Measurements from ENCODE around the gene MICALL2.

Gene MICALL2

GRCh38 chr7:1458683-1459511 lies at the start of gene MICALL2:
MICALL2 (minus strand) TSS chr7:1459470; CDS start chr7:1459326, 144 bp downstream.
- no peak for DNase-seq (ENCODE audit: low read depth in 2 of 2)

GRCh38 chr7:1508277-1508758 lies 49.0 kb upstream of the MICALL2 start:
- DNase-seq (ENCODE audit: low read depth in 2 of 2), result no peak

- no peak for DNase-seq (ENCODE audit: low read depth in 2 of 2)
These were observed 46.7 kb upstream of the MICALL2 start for GRCh38 chr7:1505731-1506550.

- peak; percentile 83 to 86 for DNase-seq (ENCODE audit: low read depth in 2 of 2)
These were observed 44.8 kb upstream of the MICALL2 start, which contains the start of gene INTS1 for GRCh38 chr7:1503816-1504775. INTS1 (minus strand) TSS chr7:1504389; CDS start chr7:1503960, 429 bp downstream.

DNA sequence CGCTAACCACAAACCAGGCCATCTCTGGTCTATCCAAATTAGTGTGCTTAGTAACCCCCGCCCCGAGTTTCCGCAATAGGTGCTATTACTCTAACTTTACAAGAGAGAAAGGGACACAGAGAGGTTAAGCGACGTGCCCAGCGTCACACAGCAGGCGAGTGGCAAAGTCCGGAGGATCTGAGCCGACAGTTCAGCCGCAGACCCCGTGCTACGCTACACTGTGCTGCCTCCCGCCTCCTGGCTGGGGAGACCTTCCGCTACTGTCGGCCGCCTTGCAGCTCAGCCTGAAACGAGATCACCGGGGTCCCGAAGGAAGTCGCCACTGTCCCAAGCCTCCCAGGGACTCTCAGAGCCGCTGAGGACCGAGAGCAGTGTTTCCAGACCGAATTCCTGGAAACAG lies 44.1 kb upstream of the MICALL2 start:
- no peak for DNase-seq (ENCODE audit: low read depth in 2 of 2)

DNA sequence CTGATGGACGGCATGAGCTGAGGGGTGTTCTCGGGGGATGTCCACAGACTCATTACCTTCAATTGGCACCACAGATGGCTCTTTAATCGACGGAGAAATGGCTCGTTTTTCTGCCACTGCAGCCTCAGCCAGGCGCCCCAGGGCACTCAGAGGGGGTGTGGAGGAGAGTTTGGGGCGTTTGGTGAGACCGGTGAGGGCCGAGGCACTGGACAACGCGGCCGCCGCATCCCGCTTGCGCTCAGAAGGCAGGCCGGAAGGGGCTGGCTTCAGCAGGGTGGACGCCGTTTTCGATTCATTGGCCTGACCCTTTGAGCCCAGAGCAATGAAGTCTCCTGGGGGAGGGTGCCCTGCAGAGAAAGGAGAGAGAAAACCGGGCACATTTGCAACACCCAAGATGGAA lies 43.6 kb upstream of the MICALL2 start:
- DNase-seq (ENCODE audit: low read depth in 2 of 2), result no peak

GRCh38 chr7:1501487-1502270 lies 42.4 kb upstream of the MICALL2 start:
- DNase-seq (ENCODE audit: low read depth in 2 of 2), result no peak

DNA sequence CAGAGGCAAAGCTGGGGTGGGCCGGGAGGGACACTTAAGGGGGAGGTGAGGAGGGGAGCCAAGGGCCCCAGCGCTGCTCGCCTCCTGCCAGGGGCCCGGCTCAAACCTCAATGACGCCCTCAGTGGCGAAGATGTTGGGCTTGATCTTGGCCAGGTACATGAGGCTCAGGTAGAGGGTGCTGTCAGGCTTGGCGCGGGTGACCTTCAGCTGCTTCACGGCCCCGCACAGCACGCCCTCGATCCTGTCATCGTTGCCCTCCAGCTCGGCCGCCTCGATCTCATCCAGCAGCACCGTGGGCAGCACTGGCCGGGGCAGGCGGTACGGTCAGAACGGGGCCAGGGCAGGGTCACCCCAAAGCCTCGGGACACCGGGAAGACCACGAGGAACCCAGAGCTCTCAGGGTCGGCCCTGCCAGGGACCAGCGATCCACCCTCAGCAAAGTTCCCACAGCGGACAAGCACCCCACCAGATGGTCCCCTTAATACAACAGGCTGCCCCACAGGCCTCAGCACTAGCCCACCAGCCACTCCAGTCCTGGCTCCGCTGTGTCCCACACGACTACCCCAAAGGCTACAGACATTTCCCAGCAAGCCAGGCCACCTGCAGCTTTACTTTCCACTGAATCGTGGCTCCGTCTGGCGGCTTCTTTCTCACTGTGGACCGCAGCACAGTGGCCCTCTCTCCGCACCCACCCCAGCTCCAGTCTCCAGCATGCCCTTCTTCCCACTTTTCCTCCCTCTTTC lies 41.0 kb upstream of the MICALL2 start:
- no peak for DNase-seq (ENCODE audit: low read depth in 2 of 2)

DNA sequence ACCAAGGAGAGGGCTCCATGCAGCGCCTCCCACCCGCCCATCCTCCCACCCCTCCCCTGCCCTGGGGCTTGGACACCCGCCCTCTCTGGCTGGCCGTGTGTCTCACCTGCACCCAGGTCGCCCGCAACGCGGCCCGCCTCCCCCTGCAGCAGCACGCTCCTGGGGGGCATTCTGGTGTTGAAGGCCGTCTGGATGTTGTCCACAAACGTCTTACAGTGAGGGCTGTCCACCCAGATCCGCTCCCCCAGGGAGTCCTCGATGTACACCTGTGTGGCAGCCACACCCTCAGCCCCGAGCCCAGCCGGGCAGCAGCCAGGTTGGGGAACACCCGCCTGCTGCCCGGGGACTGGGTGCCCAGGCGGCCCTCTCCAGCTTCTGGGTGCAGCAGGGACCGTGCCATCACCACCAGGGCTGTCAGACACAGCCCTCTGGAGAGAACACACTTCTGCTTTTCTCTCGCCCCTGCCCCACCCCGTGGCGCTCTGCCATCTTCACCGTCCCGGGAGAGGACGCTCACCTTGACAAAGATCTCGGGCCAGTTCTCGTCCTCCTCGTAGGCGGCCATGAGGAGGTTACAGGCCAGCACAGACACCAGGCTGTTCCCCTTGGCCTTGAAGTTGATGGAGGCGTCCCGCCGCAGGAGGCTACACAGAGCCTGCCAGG lies 40.2 kb upstream of the MICALL2 start:
- no peak for DNase-seq (ENCODE audit: low read depth in 2 of 2)

DNA sequence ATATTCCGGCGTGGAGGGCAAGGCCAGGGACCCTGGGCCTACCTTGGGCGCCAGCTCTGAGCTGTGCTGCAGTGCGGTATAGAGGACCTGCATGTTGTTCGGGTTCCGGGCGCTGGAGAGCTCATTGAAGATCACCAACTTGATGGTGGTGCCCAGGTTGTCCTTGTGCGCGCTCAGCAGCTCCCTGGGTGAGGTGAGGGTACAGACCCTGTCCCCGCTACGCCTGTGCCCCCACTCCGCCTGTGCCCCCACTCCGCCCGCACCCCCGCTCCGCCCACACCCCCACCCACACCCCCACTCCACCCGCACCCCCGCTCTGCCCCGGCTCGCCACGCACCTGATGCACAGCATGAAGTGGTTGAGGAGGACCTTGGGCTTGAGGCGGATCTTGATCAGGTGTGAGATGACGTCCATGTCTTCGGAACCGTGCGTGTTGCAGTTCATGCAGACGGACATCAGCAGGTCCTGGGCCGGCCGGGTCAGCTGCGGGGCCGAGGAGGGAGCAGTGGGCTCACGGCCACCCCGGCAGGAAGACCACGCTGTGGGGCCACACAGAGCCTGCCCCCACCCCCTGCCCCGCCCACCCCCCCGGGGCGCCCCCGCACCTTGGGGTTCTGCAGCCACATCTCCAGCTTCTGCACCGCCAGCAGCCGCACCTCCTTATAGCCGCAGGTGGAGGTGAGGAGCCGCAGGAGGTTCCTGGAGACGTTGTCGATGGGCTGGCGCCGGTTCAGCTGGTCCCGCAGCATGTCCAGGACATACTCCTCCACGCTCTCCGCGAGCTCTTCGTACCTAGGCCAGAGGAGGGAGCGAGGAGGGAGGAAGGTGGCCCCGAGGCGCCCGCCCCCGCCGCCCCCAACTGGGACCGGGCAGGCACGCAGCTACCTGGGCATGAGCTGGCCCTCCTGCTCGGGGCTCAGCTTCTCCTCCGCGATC lies 39.4 kb upstream of the MICALL2 start:
- DNase-seq (ENCODE audit: low read depth in 2 of 2), result no peak

- no peak for DNase-seq (ENCODE audit: low read depth in 2 of 2)
These were observed 38.1 kb upstream of the MICALL2 start for GRCh38 chr7:1497293-1497927.

DNA sequence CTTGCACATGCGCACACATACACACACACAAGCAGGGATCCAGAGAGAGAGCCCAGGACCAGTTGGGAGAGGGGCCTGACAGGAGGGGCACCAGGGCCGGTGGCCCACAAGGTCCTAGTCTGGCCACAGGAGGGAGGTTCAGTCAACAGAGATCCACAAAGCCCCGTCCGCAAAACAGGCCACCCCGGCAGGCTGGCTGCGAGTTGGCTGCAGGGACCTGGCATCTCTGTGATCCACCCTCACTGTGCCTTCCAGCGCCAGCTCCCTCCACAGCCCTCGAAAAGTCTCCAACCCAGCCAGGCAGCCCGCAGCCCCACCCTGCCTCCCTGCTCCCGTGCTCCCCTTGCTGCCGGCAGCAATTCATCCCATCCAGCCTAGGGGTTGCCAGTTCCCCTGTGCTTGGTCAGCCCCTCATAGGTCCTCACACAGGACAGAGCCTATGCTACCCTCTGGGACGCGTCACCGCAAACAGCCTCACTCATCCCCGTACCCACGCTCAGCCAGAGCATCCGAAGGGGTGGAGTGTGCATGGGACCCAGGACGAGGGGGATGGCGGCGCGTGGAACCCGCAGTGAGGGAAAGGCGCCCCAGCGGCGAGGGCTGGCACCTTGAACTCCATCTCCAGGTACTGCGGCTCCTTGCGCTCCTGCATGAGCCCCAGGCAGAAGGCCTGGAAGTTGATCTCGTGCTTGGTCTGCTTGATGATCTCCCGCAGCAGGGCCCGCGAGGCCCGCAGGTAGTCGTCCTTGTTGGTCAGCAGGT lies 37.4 kb upstream of the MICALL2 start:
- DNase-seq (ENCODE audit: low read depth in 2 of 2), result no peak

DNA sequence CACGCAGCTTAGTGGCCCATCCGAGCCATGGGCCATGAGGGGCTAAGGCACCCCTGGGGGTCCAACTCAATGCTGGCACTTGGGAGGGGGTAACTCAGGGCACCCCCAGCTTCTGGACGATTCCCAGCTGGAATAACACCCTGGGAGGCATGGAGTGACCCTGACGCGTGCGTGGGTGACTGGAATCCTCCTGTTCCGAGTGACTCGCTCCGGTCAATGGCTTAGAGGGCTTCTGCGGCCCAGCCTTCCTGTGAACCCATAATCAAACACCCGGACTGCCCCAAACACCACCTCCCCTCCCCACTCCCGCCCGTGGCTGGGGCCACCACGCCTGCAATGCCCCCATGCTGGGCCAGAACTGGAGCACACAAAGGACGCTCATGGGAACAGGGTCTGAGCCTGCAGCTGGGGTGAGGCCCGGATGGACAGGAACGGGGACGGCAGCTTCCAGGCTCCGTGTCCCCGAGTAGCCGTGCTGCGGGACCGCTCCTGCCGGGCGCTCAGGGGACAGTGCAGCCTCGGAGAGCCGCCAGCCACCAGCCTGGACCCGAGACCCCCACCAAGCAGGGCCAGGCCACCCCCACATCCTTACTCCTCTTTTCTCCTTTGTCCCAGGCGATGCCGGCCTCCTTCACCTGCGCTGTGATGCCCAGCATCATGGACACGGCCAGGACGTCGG lies 36.4 kb upstream of the MICALL2 start:
- no peak for DNase-seq (ENCODE audit: low read depth in 2 of 2)

- DNase-seq (ENCODE audit: low read depth in 2 of 2), result no peak
These were observed 35.7 kb upstream of the MICALL2 start for GRCh38 chr7:1494866-1495563.

DNA sequence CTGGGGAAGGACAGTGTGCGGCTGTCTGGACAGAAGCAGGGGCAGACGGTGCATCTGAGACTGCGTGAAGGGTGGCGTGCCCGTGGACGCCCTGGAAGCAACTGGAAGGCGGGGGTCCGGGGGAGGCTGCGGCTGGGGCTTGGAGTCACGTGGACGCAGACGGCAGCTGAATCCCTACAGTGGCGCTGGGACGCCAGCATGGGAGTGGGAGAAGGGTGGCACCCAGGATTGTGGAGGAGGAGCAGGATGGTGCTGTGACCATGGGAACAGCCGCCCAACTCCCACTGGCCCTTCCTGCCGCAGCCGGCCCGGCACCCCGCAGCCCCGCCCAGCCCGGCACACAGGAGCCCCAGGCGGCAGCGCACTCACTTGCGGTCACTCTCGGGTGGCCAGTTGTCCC lies 35.2 kb upstream of the MICALL2 start:
- DNase-seq (ENCODE audit: low read depth in 2 of 2), result no peak

DNA sequence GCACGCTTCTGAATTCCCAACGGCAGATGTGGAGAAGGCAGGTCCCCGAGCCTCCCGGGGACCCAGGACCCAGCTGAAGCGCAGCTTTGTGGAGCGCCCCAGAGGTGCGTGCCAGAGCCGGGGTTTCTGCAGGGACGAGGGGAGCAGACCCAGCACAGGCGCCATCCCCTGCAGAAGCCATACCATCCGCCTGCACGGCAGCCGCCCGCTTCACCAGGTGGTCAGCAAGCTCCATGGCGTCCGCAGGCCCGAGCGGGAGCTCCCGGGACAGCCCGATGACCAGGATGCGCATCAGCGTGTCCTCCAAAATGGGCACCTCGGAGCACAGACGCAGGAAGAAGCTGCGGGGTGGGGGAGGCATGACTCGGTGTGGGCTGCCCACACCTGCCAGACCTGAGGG lies 34.3 kb upstream of the MICALL2 start:
- no peak for DNase-seq (ENCODE audit: low read depth in 2 of 2)
